Endothelial cell of umbilical vein (primary cell): ENCODE measurements around the gene GULP1. TPM values are rescaled to one million over a fixed set of nuclear protein-coding genes. Genes with fewer than 3 reads are reported as not detected.

Source experiments
- BruUV-seq: library from RNA; stranded (reverse); fragments of 400-500 nt; replicated peaks from 2 replicates; lab custom pipeline; 2021; lab: Mats Ljungman, UMichigan
- CTCF ChIA-PET: fragments of 300-600, 350-600 bp; sonication (Branson Sonifier 250); formaldehyde crosslinking; loops from one replicate; lab custom pipeline; 2021; ENCODE audit warnings: antibody characterized with exemption, inconsistent platforms; lab: Charles Lee
- POLR2A ChIA-PET: fragments of 300-600, 350-600 bp; sonication (Branson Sonifier 250); formaldehyde crosslinking; loops from one replicate; lab custom pipeline; 2021; ENCODE audit warnings: antibody characterized with exemption, inconsistent platforms; lab: Charles Lee
- DNase-seq: peaks from one replicate; pipeline ENCODE4 v3.0.0-alpha.2; 2011; ENCODE audit warnings: low read depth, low spot score
- FAIRE-seq: peaks from 2 replicates; lab custom pipeline; 2011; peaks lifted over from hg19 to GRCh38; lab: Jason Lieb, UNC
- H2AFZ ChIP-seq: 2 replicates; pipeline ENCODE4 v1.6.0; 2012; ENCODE audit warnings: low read depth, low read length, control low read depth, inconsistent platforms
- H3K27ac ChIP-seq: 2 replicates; pipeline ENCODE4 v1.5.1; 2011; ENCODE audit warnings: low read depth, mild to moderate bottlenecking, control low read depth, low read length, moderate library complexity; ENCODE audit not compliant: insufficient read depth
- H3K27me3 ChIP-seq, 2 experiments: 2 replicates each; pipeline versions ENCODE4 v1.6.0 to v1.6.1; 2011; ENCODE audit warnings: low read length in 2 of 2, mixed read lengths in 1 of 2; ENCODE audit not compliant: control insufficient read depth in 2 of 2, insufficient read depth in 2 of 2
- H3K36me3 ChIP-seq, 2 experiments: 2 replicates in 1 of 2; 3 replicates in 1 of 2; pipeline ENCODE4 v1.5.1; 2011; ENCODE audit warnings: low read length in 2 of 2, mild to moderate bottlenecking in 1 of 2, moderate library complexity in 1 of 2; ENCODE audit not compliant: control insufficient read depth in 2 of 2, insufficient read depth in 2 of 2; ENCODE audit errors: extremely low read depth in 1 of 2
- H3K4me1 ChIP-seq: 3 replicates; pipeline ENCODE4 v1.5.1; 2011; ENCODE audit warnings: mild to moderate bottlenecking, low read length; ENCODE audit not compliant: control insufficient read depth, insufficient read depth; ENCODE audit errors: extremely low read depth
- H3K4me2 ChIP-seq: 2 replicates; pipeline ENCODE4 v1.6.1; 2011; ENCODE audit warnings: low read length, control low read depth, mixed read lengths; ENCODE audit not compliant: insufficient read depth
- H3K4me3 ChIP-seq, 3 experiments: fragments of 200-600 bp in 1 of 3; sonication (generic), shearing (Covaris generic) in 1 of 3; replicated peaks in 1 of 3; 2 replicates each; pipeline ENCODE4 v1.5.1; 2011 to 2016; ENCODE audit warnings: control low read depth in 3 of 3, low read length in 3 of 3, mild to moderate bottlenecking in 2 of 3, inconsistent platforms in 1 of 3, low read depth in 1 of 3, moderate library complexity in 1 of 3; ENCODE audit not compliant: insufficient read depth in 1 of 3
- H3K79me2 ChIP-seq: 2 replicates; pipeline ENCODE4 v1.6.0; 2012; ENCODE audit warnings: low read length, inconsistent platforms; ENCODE audit not compliant: control insufficient read depth, insufficient read depth
- H3K9ac ChIP-seq: replicated peaks from 2 replicates; pipeline ENCODE3; 2011; ENCODE audit warnings: low read length, control low read depth; ENCODE audit not compliant: insufficient read depth; ENCODE audit errors: extremely low read depth
- H3K9me1 ChIP-seq: replicated peaks from 3 replicates; pipeline ENCODE4 v1.6.0; 2011; ENCODE audit warnings: mild to moderate bottlenecking, low read length; ENCODE audit not compliant: control insufficient read depth, insufficient read depth; ENCODE audit errors: extremely low read depth
- H3K9me3 ChIP-seq: replicated peaks from 2 replicates; pipeline ENCODE4 v1.5.1; 2012; ENCODE audit warnings: low read length, inconsistent platforms; ENCODE audit not compliant: control insufficient read depth, insufficient read depth
- H4K20me1 ChIP-seq: replicated peaks from 2 replicates; pipeline ENCODE3; 2011; ENCODE audit warnings: mild to moderate bottlenecking, low read length; ENCODE audit not compliant: control insufficient read depth, insufficient read depth; ENCODE audit errors: extremely low read depth
- CTCF ChIP-seq, 2 donors: IDR thresholded peaks; 1 replicate in 1 of 2; 2 replicates in 1 of 2; pipeline ENCODE4 v1.5.1; 2011; ENCODE audit warnings: low read length in 2 of 2, mild to moderate bottlenecking in 2 of 2, moderate library complexity in 2 of 2, control low read depth in 1 of 2, inconsistent platforms in 1 of 2, low read depth in 1 of 2; ENCODE audit not compliant: insufficient read depth in 1 of 2; ENCODE audit errors: extremely low read depth in 1 of 2
- EZH2 ChIP-seq: IDR thresholded peaks from 2 replicates; pipeline ENCODE4 v1.6.1; 2012; ENCODE audit warnings: borderline replicate concordance, low read depth, mild to moderate bottlenecking, moderate library complexity, low read length, inconsistent platforms; ENCODE audit not compliant: severe bottlenecking
- FOS ChIP-seq: IDR thresholded peaks from 2 replicates; pipeline ENCODE4 v1.6.1; 2011; ENCODE audit warnings: mild to moderate bottlenecking, low read length, moderate library complexity, borderline replicate concordance; ENCODE audit not compliant: insufficient read depth
- GATA2 ChIP-seq: IDR thresholded peaks from 2 replicates; pipeline ENCODE4 v1.7.0; 2011; ENCODE audit warnings: low read depth, mild to moderate bottlenecking, moderate library complexity, mixed read lengths, low read length; ENCODE audit not compliant: insufficient read length, insufficient read depth
- JUN ChIP-seq: IDR thresholded peaks from 2 replicates; pipeline ENCODE4 v1.6.1; 2011; ENCODE audit warnings: borderline replicate concordance, low read depth; ENCODE audit not compliant: insufficient read length, insufficient read depth
- MAX ChIP-seq: IDR thresholded peaks from 2 replicates; pipeline ENCODE4 v1.6.1; 2011; ENCODE audit not compliant: insufficient read depth, insufficient read length
- MYC ChIP-seq: IDR thresholded peaks from one replicate; pipeline ENCODE4 v1.6.1; 2011; ENCODE audit warnings: mild to moderate bottlenecking, low read depth, low read length
- POLR2A ChIP-seq: IDR thresholded peaks from 2 replicates; pipeline ENCODE4 v1.6.1; 2012; ENCODE audit warnings: low read depth, mild to moderate bottlenecking, control low read depth, low read length
- POLR2AphosphoS5 ChIP-seq: IDR thresholded peaks from 2 replicates; pipeline ENCODE4 v1.6.1; 2012; ENCODE audit warnings: low read depth, mild to moderate bottlenecking, control low read depth, low read length, moderate library complexity; ENCODE audit not compliant: insufficient read depth
- dilution Hi-C: fragments of 300-500 bp; cut with MboI; formaldehyde crosslinking; loops from one replicate; pipeline ENCODE4 v1.15.0; 2019; ENCODE audit warnings: low sequenced_read_pairs; ENCODE audit not compliant: extremely low pct_ligation_motif_present
- intact Hi-C: fragments of 100-400 bp; cut with micrococcal nuclease; formaldehyde crosslinking; loops from one replicate; pipeline ENCODE4 v1.10.0; 2022
- polyA plus RNA-seq, 4 experiments: library from polyadenylated mRNA; depleted of rRNA in 3 of 4; stranded (reverse) in 3 of 4; unstranded in 1 of 4; fragments of >200 nt; gene quantifications; 2 replicates each; pipeline versions ENCODE4 v1.2.1 to v1.2.3, GENCODE V29; 2011 to 2012; ENCODE audit warnings: missing spikeins in 1 of 4
- total RNA-seq: library from RNA; stranded (reverse); gene quantifications from 2 replicates; pipeline ENCODE4 v1.2.3, GENCODE V29; 2021

Gene GULP1
- total and polyA plus RNA-seq, 2 donors (not counting 3 experiments of a cell fraction or from before 2014, with no cell fraction given) = 24.4 to 53.8 TPM

- H3K4me3 ChIP-seq = no peak overlapping the region
- FAIRE-seq (no peak), DNase-seq (no peak)
- ChIA-PET CTCF (no interaction called here), POLR2A (no interaction called here)
- H3K4me2 ChIP-seq = no peak overlapping the region
- H3K9me1 ChIP-seq = no peaks in the 10 kb centered on the region
- H3K9ac ChIP-seq = no peak overlapping the region
- intact Hi-C loops = no loop called here
- no peak overlapping the region for H3K27ac ChIP-seq
- peaks cover 41% of the 10 kb centered on the region for H3K79me2 ChIP-seq
- no peaks in the 10 kb centered on the region for H3K9me3 ChIP-seq
- TF ChIP-seq FOS = no peak
- no peak for TF ChIP-seq POLR2AphosphoS5
- TF ChIP-seq JUN = no peak
- TF ChIP-seq MAX = no peak
- no peak for TF ChIP-seq MYC
- no peak for TF ChIP-seq POLR2A
- no peak for TF ChIP-seq EZH2
- TF ChIP-seq GATA2 = no peak
- TF ChIP-seq CTCF (IDR thresholded peaks at IDR 0.05; ENCODE audit: extremely low read depth in 1 of 2, insufficient read depth in 1 of 2, low read depth in 1 of 2, low read length in 2 of 2) = no peak
- H4K20me1 ChIP-seq = no peaks in the 10 kb centered on the region
- H3K4me1 ChIP-seq = peaks cover 56% of the 10 kb centered on the region
- BruUV-seq = no TSS peak
- dilution Hi-C loops = no loop called here
- H2AFZ ChIP-seq = no peak overlapping the region
- H3K27me3 ChIP-seq = no peaks in the 10 kb centered on the region
- H3K36me3 ChIP-seq = no peaks in the 10 kb centered on the region
Measured at GRCh38 chr2:188305271-188305670, 13.6 kb downstream of the GULP1 start.
